CD4-positive, alpha-beta T cell treated with Interleukin-15 for 4 hours (primary cell): ENCODE results near the gene CFAP20DC.

Experiments used
- DNase-seq: peaks from one replicate; pipeline ENCODE4 v3.0.0-alpha.2; 2020; ENCODE audit warnings: low spot score

CFAP20DC gene

GRCh38 chr3:58800032-58800431 lies 249.8 kb downstream of the CFAP20DC start:
- DNase-seq: no peak

DNA sequence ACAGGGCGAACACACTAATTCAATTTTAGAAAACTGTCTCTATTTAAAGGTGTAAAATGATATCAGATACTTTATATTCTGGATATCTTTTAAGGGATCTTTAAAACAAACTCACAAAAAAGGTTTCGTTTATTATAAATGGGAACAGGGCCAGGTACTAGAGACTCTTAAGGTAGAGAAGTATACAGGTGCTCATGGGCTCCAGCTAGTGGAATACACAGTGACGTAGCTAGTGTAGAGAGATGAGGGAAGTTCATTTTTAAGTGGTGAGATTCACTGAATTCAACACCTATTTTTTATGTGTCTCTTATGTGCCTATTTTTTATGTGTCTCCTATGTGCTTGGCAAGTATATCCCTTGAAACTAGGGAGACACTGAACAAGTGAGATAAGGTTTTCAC lies 250.6 kb downstream of the CFAP20DC start:
- no peak for DNase-seq

- DNase-seq: no peak
Observed at GRCh38 chr3:58798312-58798711, 251.5 kb downstream of the CFAP20DC start.

- DNase-seq: no peak
Observed at GRCh38 chr3:58794750-58795149, 255.1 kb downstream of the CFAP20DC start.

GRCh38 chr3:58793938-58794337 lies 255.9 kb downstream of the CFAP20DC start:
- no peak for DNase-seq

- no peak for DNase-seq
Observed at GRCh38 chr3:58792921-58793451, 256.8 kb downstream of the CFAP20DC start.

GRCh38 chr3:58789385-58789784 lies 260.4 kb downstream of the CFAP20DC start:
- no peak for DNase-seq

DNA sequence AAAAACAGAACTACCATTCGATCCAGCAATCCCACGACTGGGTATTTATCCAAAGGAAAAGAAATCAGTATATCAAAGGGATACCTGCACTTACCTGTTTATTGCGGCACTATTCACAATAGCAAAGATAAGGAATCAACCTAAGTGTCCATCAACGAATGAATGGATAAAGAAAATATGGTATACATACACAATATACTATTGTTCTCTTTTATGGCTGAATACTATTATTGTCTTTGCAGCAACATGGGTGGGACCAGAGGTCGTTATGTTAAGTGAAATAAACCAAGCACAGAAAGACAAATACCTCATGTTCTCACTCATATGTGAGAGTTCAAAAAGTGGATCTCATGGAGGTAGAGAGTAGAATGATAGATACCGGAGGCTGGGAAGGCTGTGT lies 264.9 kb downstream of the CFAP20DC start:
- no peak for DNase-seq

GRCh38 chr3:58784425-58784824 lies 265.4 kb downstream of the CFAP20DC start:
- no peak for DNase-seq

- no peak for DNase-seq
Observed at GRCh38 chr3:58783845-58784244, 266.0 kb downstream of the CFAP20DC start.

GRCh38 chr3:58779934-58780333 lies 269.9 kb downstream of the CFAP20DC start:
- DNase-seq: no peak

DNA sequence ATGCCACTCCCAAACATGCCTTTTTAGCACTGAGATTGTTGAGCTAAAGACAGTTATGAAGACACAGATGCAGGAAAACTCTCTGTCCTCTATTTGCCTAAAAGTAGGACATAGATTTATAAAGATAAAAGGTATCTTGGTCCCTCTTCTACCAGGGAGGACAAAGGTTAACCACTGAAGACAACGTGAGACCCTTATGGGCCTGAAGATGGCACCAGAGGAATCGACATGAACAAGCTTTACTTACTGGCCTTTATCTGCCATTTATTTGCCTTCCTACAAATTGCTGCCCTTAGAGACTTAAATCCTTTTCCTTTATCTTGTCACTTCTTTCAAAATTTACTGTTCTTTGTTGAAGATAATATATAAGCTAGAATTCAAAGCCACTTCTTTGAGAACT lies 273.6 kb downstream of the CFAP20DC start:
- no peak for DNase-seq

DNA sequence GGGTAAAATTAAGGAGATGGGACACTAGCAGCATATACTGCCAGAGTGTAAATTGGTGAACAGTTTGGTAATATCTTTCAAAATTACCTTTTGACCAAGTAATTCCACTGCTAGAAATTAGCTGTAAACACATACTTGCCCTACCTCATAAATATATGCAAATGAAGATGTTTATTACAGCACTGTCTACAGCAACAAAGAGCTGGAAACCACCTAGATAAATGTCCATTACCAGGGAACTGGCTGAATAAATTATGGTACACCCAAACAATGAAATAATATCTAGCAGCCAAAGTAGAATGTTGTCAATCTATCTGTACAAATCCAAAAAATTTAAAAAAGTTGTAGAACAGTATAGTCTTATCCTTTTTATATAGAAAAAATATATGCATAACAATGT lies 277.4 kb downstream of the CFAP20DC start:
- no peak for DNase-seq

- DNase-seq: no peak
Observed at GRCh38 chr3:58769065-58769464, 280.8 kb downstream of the CFAP20DC start.

DNA sequence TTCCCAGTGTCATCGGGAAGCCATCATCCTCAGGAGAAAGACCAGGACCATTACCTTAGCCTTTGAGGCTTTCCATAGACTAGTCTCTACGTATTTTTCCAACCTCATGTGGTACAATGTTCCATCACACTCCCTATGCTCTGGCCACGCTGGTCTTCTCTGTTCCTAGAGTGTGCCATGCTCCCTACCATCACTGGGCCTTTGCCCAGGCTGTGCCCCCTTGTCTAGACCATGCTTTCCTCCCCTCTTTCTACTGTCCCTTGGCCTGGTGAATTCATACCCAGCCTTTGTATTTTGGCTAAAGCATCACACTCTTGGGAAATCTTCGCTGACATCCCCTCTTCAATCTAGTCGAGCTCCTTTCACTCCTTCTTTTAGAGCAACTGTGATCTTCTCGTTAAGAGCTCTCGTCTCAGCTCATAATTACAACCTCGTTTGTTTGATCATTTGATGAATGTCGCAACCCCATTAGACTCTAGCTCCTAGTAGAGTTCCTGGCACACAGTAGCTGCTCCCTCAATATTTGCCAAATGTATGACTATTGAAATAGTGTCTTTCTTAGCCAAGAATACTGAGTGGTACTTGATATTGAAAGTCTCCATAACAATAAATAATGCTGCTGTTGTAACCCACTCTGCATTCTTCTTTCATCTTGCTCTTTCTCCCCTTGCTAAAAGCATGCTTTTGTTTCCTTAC lies 283.1 kb downstream of the CFAP20DC start:
- no peak for DNase-seq

GRCh38 chr3:58755150-58755549 lies 294.7 kb downstream of the CFAP20DC start:
- no peak for DNase-seq

DNA sequence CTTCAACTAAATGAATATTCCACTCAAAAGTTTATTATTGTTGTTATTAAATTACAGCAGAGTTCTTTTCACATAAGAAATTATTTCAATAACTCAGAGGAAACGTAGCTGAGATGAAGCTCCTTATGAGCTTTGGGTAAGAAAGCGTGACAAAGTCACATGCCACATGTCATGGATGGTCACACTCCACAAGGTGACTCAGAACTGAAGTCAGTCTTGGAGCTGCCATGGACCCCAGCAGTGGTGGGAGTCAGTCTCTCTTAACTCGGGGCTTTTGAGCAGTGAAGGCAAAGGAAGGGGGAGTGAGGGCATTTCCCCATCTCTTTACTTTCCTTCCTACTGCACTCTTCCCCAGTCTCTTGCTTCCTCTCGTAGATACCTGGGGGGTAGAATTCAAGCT lies 295.8 kb downstream of the CFAP20DC start:
- no peak for DNase-seq

- DNase-seq: no peak
Observed at GRCh38 chr3:58751882-58752567, 297.8 kb downstream of the CFAP20DC start.

DNA sequence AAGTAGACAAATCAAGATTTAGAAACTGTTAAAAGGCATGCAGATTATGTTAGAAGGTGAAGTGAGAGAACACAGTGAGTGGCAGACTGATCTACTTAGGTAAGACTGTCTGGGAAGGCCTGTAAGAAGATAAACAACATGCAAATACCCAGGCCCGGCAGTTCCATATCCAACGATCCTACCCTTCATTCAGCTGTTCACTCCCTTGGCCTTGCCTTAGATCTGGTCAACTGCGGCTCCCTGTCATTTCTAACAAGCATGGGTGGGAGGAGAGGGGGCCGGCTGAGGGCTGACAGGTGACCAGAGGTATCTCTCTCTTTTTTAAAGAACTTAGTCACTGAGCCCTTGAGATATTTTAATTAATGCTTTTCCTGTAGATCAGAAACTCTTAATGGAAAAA lies 298.6 kb downstream of the CFAP20DC start:
- DNase-seq: no peak

DNA sequence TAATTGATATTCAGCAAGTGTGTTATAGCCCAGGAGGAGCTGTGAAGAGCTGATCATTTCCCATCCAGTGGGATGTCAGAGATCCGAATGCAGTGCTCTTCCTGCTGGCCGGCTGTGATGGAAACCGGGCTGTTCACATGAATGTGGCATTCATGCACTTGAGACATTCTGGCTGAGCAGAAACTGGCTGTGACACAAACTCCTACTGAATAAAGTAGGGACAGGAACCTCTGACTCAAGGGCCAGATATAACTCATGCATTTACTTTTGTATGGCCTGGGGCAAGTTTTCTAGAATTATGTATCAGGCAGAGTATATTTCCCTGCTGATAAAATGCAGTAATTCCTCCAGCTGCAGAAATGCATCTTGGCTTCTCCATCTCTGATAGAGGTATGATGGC lies 299.9 kb downstream of the CFAP20DC start:
- no peak for DNase-seq

- no peak for DNase-seq
Observed at GRCh38 chr3:58748024-58748423, 301.8 kb downstream of the CFAP20DC start.

- no peak for DNase-seq
Observed at GRCh38 chr3:58746758-58747157, 303.1 kb downstream of the CFAP20DC start.

DNA sequence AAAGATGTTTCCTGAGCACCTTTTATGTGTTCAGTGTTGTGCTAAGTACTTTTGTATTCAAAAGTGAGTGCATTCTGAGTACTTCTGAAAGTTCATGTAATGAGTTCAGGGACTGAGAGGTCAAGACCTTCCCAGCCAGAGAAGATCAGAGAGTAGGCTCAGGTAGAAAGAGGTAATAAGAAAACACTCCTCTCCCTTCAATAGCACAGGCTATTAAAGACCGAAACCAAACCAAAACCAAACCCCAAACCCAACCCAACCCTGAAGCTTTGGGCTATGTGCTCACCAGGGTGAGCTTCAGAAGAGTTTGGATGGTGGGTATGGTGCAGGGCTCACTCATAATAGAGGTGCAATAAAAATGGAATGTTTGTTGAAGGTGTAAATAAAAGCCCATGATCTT lies 306.5 kb downstream of the CFAP20DC start:
- no peak for DNase-seq

DNA sequence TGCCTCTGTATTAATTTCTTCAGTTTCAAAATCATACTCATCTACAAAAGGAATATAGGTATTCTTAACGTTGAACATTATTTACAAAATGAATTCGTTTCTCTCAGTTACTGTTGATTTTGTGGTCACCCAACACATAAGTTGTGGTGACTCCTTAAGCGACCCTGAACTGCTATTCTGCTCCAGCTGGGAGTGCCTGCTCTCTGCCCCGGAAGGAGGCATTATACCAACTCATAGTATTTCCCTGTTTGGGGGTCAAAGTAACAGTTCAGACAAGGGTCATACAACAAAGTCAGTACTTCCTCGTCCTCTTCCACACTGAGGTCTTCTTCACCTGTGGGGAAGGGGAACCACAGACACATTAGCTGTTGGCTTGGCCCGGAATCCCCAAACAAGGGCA lies 307.6 kb downstream of the CFAP20DC start:
- DNase-seq: no peak
